Thyroid gland (tissue), 4 donors: Measurements from ENCODE around the gene KRT28. TPM values are rescaled to one million over a fixed set of nuclear protein-coding genes. Genes with fewer than 3 reads are reported as not detected.
"Not testable (repeated sequence)": the region's sequence is repeated elsewhere in the genome, so short reads cannot be mapped to it uniquely, and the experiment has no call there.

Source experiments
- DNase-seq, 2 donors: peaks; one replicate each; pipeline ENCODE4 v3.0.0-alpha.2; 2019
- H3K27ac ChIP-seq, 3 donors: fragments of 200-600 bp; sonication (generic); 1 replicate in 2 of 3; 2 replicates in 1 of 3; pipeline ENCODE4 v1.5.1; 2016 to 2019; ENCODE audit warnings: mild to moderate bottlenecking in 1 of 3, moderate library complexity in 1 of 3
- H3K27me3 ChIP-seq: fragments of 200-600 bp; sonication (generic); one replicate; pipeline ENCODE4 v1.5.1; 2019
- H3K36me3 ChIP-seq, 2 donors: fragments of 200-600 bp; sonication (generic); one replicate each; pipeline ENCODE4 v1.5.1; 2016 to 2019
- H3K4me1 ChIP-seq, 2 donors: fragments of 200-600 bp; sonication (generic); one replicate each; pipeline ENCODE4 v1.5.1; 2017 to 2019
- H3K4me3 ChIP-seq, 3 donors: fragments of 200-600 bp; sonication (generic); replicated peaks in 1 of 3; 1 replicate in 2 of 3; 2 replicates in 1 of 3; pipeline ENCODE4 v1.5.1; 2016; ENCODE audit warnings: mild to moderate bottlenecking in 1 of 3
- H3K9me3 ChIP-seq: fragments of 200-600 bp; sonication (generic); one replicate; pipeline ENCODE4 v1.5.1; 2017
- CTCF ChIP-seq, 6 experiments: fragments of 200-600 bp in 3 of 6; fragments of 450-650 bp in 3 of 6; sonication (generic) in 3 of 6; IDR thresholded peaks; one replicate each; pipeline ENCODE4 v1.5.1; 2016 to 2019; ENCODE audit warnings: antibody characterized with exemption in 6 of 6, mild to moderate bottlenecking in 2 of 6, inconsistent platforms in 1 of 6, moderate library complexity in 1 of 6
- POLR2A ChIP-seq, 2 donors: fragments of 450-650 bp; IDR thresholded peaks; one replicate each; pipeline ENCODE4 v1.6.1; 2017; ENCODE audit warnings: antibody characterized with exemption in 2 of 2, mild to moderate bottlenecking in 2 of 2, moderate library complexity in 1 of 2
- WGBS, 2 donors: methylation state at CpG; one replicate each; pipeline ENCODE4 v1.1.5; 2017; 5-methylcytosine and 5-hydroxymethylcytosine counted together
- intact Hi-C: fragments of 100-400 bp; cut with DNase I; formaldehyde crosslinking; loops from one replicate; pipeline ENCODE4 v1.15.1; 2023
- total RNA-seq, 4 donors: library from RNA; depleted of rRNA; stranded (reverse); fragments of >200 nt; gene quantifications; one replicate each; pipeline ENCODE4 v1.2.3, GENCODE V29; 2016

The KRT28 gene
- total RNA-seq, 4 donors from 2014 or later: not detected

DNA sequence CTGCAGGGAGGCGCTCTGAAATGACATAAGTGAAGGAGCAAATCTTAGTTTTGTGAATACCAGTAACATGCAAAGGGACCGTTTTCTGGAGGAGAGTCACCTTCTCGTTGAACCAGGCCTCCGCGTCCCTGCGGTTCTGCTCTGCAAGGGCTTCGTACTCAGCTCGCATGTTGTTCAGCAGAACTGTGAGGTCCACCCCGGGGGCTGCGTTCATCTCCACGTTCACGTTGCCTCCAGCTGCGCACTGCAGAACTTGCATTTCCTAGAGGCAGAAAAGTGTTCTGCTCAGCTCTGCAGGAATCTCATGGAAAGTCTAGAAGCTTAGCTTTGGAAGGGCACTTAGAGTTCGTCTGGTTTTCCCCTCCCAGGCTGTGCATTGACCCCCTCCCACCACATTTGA lies 48.7 kb downstream of the KRT28 start:
- Histone ChIP-seq H3K27me3 (no peaks in the 10 kb centered on the region), H3K4me1 (no peaks in the 10 kb centered on the region), H3K9me3 (no peaks in the 10 kb centered on the region), H3K4me3 (no peak overlapping the region), H3K36me3 (no peaks in the 10 kb centered on the region), H3K27ac (no peak overlapping the region)
- TF ChIP-seq CTCF (IDR thresholded peaks at IDR 0.05) (no peak), POLR2A (IDR thresholded peaks at IDR 0.05) (no peak)
- intact Hi-C loops: no loop called here
- 76 to 80% methylated on average over 14 of the region's 14 CpGs for WGBS, 2 donors
- DNase-seq: no peak

GRCh38 chr17:40750391-40750790 lies 49.4 kb downstream of the KRT28 start:
- intact Hi-C loops: no loop called here
- Histone ChIP-seq H3K27ac (no peak overlapping the region), H3K4me1 (no peaks in the 10 kb centered on the region), H3K27me3 (no peaks in the 10 kb centered on the region), H3K36me3 (no peaks in the 10 kb centered on the region), H3K9me3 (no peaks in the 10 kb centered on the region), H3K4me3 (no peak overlapping the region)
- DNase-seq: no peak
- WGBS, 2 donors: 60 to 61% methylated on average over 6 of the region's 6 CpGs
- TF ChIP-seq POLR2A (IDR thresholded peaks at IDR 0.05): no peak

GRCh38 chr17:40748666-40749065 lies 51.1 kb downstream of the KRT28 start:
- H3K27ac ChIP-seq, H3K4me3 ChIP-seq, H3K27me3 ChIP-seq, DNase-seq, H3K36me3 ChIP-seq, H3K4me1 ChIP-seq, H3K9me3 ChIP-seq, intact Hi-C loops: not testable (repeated sequence)
- WGBS, 2 donors: 79 to 81% methylated on average over 1 of the region's 1 CpG

Other genes starting within 250 kb of the KRT28 start
- 1 to 10 TPM in 1 of 4 donors, under 1 TPM in 2, not detected in 1; 0.27 to 1.6 (median 0.93) TPM for gene CCR7, start 234.5 kb downstream of the KRT28 start, total RNA-seq
- 100 to 1,000 TPM in 3 of 4 donors, 10 to 100 TPM in 1; 82.1 to 125 (median 108) TPM for gene SMARCE1, start 152.1 kb downstream of the KRT28 start, total RNA-seq
- 1 to 10 TPM in 3 of 4 donors, under 1 TPM in 1; 0.50 to 5.7 (median 2.3) TPM for gene KRT222, start 134.8 kb downstream of the KRT28 start, total RNA-seq
- gene KRT24, start 96.2 kb downstream of the KRT28 start, total RNA-seq: not detected
- gene KRT25, start 44.6 kb downstream of the KRT28 start, total RNA-seq: not detected
- gene KRT26, start 27.8 kb downstream of the KRT28 start, total RNA-seq: not detected
- gene KRT27, start 17.4 kb downstream of the KRT28 start, total RNA-seq: not detected
- 10 to 100 TPM in 2 of 4 donors, 1 to 10 TPM in 2; 1.3 to 10.8 (median 8.8) TPM for gene KRT10, start 22.7 kb upstream of the KRT28 start, total RNA-seq
- gene KRT12, start 67.3 kb upstream of the KRT28 start, total RNA-seq: not detected
- gene KRT20, start 85.3 kb upstream of the KRT28 start, total RNA-seq: not detected
- gene KRT23, start 137.7 kb upstream of the KRT28 start, total RNA-seq: 1 to 10 TPM in 1 of 4 donors, not detected in 3; 4.6 TPM
- not detected for gene KRT39, start 167.0 kb upstream of the KRT28 start, total RNA-seq
- not detected for gene KRT40, start 184.4 kb upstream of the KRT28 start, total RNA-seq
- gene KRTAP3-3, start 194.2 kb upstream of the KRT28 start, total RNA-seq: not detected
- gene KRTAP3-2, start 199.9 kb upstream of the KRT28 start, total RNA-seq: not detected
- not detected for gene KRTAP3-1, start 209.2 kb upstream of the KRT28 start, total RNA-seq
- gene KRTAP1-5, start 227.2 kb upstream of the KRT28 start, total RNA-seq: not detected
- gene KRTAP1-4, start 230.2 kb upstream of the KRT28 start, total RNA-seq: not detected
- gene KRTAP1-3, start 234.9 kb upstream of the KRT28 start, total RNA-seq: not detected
- gene KRTAP1-1, start 241.5 kb upstream of the KRT28 start, total RNA-seq: not detected
- gene KRTAP2-1, start 247.4 kb upstream of the KRT28 start, total RNA-seq: not detected